Measurements from ENCODE around the gene CCDC18.
A peak's percentile ranks its signal among the peaks of the same experiment; 100 is the strongest.

CCDC18 gene

DNA sequence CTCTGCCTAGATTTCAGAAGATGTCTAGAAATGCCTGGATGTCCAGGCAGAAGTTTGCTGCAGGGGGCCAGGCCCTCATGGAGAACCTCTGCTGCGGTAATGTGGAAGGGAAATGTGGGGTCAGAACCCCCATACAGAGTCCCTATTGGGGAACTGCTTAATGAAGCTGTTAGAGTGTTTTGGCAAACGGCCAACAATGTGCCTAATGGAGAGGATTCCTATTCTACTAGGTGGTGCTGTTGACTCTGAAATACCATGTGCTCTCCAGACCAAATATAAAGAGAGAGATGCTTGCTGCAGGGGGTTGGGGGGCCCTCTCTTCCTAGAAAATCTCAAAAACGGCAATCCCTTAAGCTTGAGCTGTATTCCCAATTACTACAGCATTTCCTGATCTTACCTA, 108.0 kb downstream of the CCDC18 start:
- Histone ChIP-seq H3K36me3 (peaks cover 34% of the 10 kb centered on the region), H3K27me3 (no peaks in the 10 kb centered on the region), H4K20me1 (no peaks in the 10 kb centered on the region), H3K9ac (no peak overlapping the region), H3K4me1 (no peaks in the 10 kb centered on the region), H3K9me3 (peaks cover 37% of the 10 kb centered on the region), H3K4me2 (no peak overlapping the region), H3K27ac (no peak overlapping the region), H3K4me3 (no peak overlapping the region)
- TF ChIP-seq Cebpa-rat (IDR thresholded peaks at IDR 0.05) = no peak

DNA sequence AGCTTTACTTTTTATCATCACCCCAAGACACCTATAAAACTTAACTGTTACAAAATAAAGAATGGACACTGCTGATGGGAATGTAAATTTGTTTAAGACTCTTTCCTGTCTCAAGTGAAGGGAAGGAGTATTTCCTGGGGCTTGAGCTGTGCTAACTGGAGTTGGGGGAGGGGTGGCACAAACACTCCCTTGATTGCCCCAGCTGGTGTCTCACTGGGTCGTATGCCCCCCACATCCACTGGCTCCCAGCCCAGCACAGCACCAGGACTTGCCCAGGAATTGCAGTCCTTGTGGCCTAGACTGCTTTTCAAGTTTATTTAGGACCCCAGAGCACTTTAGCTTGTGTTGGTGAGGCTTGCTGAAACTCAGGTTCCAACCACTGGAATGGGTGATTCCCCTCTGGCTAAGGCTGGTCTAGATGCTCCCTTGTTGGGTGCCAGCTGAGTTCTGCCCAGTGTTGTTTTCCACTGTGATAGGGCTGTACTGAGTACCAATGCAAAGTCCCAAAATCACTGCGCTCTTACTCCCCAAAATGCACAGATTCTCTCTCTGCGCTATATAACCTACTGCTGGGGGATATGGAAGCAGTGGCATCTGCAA, 116.1 kb downstream of the CCDC18 start:
- H3K4me2 ChIP-seq = 0 out of 2 replicates have a peak overlapping the region, but pooled peaks have one; percentile 21
- no peak overlapping the region for H3K4me3 ChIP-seq
- no peak overlapping the region for H3K27ac ChIP-seq
- H3K36me3 ChIP-seq = no peaks in the 10 kb centered on the region
- peaks cover 9% of the 10 kb centered on the region; the same call in 1 of the 2 replicates for H3K4me1 ChIP-seq
- H3K27me3 ChIP-seq = no peaks in the 10 kb centered on the region
- H3K9me3 ChIP-seq = no peaks in the 10 kb centered on the region
- no peak for TF ChIP-seq Cebpa-rat (IDR thresholded peaks at IDR 0.05)
- H3K9ac ChIP-seq = no peak overlapping the region
- no peaks in the 10 kb centered on the region for H4K20me1 ChIP-seq

DNA sequence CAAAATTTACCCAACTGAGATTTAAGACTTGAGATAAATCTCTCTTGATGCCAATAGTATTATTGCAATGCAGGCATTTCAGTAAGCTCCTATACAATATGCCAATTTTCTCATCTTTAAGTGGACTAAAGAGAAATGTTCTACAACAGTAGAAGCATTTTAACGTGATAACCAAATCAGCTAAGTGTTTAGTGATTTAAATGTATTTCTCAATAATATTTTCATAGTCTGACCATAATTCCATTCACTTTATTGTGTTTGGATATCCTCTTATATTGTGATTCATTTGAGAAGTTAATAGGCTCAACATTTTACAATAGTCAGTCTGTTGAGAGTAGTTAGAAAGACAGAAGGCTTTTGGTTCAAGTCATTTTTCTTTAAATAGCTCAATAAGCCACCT, 120.6 kb downstream of the CCDC18 start:
- H3K4me3 ChIP-seq = no peak overlapping the region
- no peak for TF ChIP-seq Cebpa-rat (IDR thresholded peaks at IDR 0.05)
- no peak overlapping the region for H3K4me2 ChIP-seq
- no peaks in the 10 kb centered on the region for H4K20me1 ChIP-seq
- peaks cover 9% of the 10 kb centered on the region; the same call in 1 of the 2 replicates for H3K4me1 ChIP-seq
- no peaks in the 10 kb centered on the region for H3K9me3 ChIP-seq
- no peak overlapping the region for H3K27ac ChIP-seq
- no peaks in the 10 kb centered on the region for H3K36me3 ChIP-seq
- no peak overlapping the region for H3K9ac ChIP-seq
- H3K27me3 ChIP-seq = no peaks in the 10 kb centered on the region

DNA sequence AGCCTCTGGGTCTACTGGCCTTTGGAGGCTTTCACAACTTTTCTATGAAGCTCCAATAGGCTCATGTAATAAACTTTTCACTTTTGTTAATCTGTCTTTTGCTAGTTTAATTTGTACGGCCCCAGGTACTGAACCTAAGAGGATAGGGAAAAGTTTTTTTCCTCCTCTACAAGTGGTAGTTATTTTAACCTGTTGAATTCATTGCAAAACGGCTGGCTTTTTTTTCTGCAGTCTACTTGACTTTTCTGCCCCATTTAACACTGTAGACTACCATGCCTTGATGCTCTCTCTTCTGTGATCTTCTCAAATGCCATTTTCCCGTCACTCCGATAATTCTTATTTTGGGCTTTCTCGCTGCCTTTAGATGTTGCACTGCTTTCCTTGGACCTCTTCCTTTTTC, 121.6 kb downstream of the CCDC18 start:
- Histone ChIP-seq H3K36me3 (no peaks in the 10 kb centered on the region), H4K20me1 (no peaks in the 10 kb centered on the region), H3K9ac (no peak overlapping the region)

DNA sequence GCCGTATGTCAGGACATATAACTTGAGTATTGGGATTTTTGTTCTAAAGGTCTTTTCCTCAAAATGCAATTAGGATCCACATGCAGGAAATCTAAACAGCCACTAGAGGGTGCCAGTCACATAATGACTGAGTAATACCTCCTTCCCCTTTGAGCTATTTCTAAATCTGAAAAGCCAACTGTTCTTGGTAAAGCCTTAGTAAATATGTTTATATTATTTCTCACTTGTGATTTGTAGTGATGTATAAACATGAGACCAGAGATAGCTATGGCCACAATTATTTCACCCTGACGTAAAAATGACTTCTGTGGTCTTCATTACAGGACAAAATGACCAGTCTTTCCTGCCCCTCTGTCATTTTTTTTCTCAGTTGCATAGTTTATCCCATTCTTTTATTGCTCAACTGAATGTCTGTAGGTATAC, 124.2 kb downstream of the CCDC18 start:
- no peak for TF ChIP-seq Cebpa-rat (IDR thresholded peaks at IDR 0.05)
- no peak overlapping the region for H3K27ac ChIP-seq
- H3K4me2 ChIP-seq = no peak overlapping the region
- H3K27me3 ChIP-seq = no peaks in the 10 kb centered on the region
- H3K4me1 ChIP-seq = no peaks in the 10 kb centered on the region
- H4K20me1 ChIP-seq = no peaks in the 10 kb centered on the region
- no peaks in the 10 kb centered on the region for H3K36me3 ChIP-seq
- H3K9me3 ChIP-seq = no peaks in the 10 kb centered on the region
- no peak overlapping the region for H3K4me3 ChIP-seq
- no peak overlapping the region for H3K9ac ChIP-seq

More for the DNA sequence above, 121.6 kb downstream of the CCDC18 start:
- no peak overlapping the region for H3K27ac ChIP-seq
- H3K27me3 ChIP-seq = no peaks in the 10 kb centered on the region
- H3K4me1 ChIP-seq = 0 out of 2 replicates have a peak, but pooled peaks cover 1% of the 10 kb centered on the region
- H3K4me2 ChIP-seq = no peak overlapping the region
- no peak overlapping the region for H3K4me3 ChIP-seq
- no peaks in the 10 kb centered on the region for H3K9me3 ChIP-seq
- TF ChIP-seq Cebpa-rat (IDR thresholded peaks at IDR 0.05) = no peak

DNA sequence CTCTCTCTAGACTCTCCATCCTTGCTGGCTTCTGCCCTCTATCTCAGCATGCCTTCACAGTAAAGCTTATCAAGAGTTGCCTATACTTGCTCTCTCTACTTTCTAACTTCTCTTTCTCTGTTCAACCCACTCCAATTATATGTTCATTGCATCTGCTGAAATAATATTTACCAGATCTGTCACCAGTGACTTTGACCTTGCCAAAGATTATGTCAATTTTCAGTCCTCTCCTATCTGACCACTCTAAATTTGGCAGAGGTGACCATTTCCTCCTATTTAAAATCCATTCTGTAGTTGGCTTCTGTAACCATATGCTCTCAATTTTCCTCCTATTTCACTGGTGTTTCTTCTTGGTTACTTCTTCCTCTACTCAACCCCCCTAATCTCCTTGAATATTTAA, 126.4 kb downstream of the CCDC18 start:
- Histone ChIP-seq H3K4me1 (no peaks in the 10 kb centered on the region), H3K4me2 (no peak overlapping the region), H4K20me1 (no peaks in the 10 kb centered on the region), H3K27me3 (no peaks in the 10 kb centered on the region), H3K36me3 (no peaks in the 10 kb centered on the region), H3K9me3 (no peaks in the 10 kb centered on the region), H3K9ac (no peak overlapping the region), H3K4me3 (no peak overlapping the region), H3K27ac (no peak overlapping the region)
- no peak for TF ChIP-seq Cebpa-rat (IDR thresholded peaks at IDR 0.05)

DNA sequence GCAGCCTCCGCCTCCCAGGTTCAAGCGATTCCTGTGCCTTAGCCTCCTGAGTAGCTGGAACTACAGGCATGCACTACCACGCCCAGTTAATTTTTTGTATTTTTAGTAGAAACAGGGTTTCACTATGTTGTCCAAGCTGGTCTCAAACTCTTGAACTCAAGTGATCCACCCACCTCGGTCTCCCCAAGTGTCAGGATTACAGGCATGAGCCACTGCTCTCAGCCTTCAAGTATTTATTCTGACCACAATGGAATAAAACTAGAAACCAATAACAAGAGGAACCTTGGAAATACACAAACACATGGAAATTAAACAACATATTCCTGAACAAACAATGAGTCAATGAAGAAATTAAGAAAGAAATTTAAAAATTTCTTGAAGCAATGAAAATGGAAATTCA, 132.5 kb downstream of the CCDC18 start:
- peaks cover 9% of the 10 kb centered on the region for H3K4me1 ChIP-seq
- no peak for TF ChIP-seq Cebpa-rat (IDR thresholded peaks at IDR 0.05)
- H3K9me3 ChIP-seq = no peaks in the 10 kb centered on the region

DNA sequence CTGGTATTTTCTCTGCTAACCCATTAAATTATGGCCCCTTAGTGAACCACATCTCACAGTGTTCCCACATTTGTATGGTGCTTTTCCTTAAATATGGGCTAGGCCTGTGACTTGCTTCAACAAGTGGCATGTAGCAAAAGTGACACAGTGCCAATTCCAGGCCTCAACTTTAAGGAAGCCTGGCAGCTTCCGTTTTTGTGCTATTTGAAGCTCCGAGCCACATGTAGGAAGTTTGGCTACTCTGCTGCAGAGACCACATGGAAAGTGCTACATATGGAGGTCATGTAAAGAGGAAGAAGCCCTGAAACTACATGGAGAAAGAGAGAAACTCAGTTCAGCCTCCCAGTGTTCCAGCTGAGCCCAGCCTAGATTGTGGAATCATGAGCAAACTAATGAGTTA, 136.7 kb downstream of the CCDC18 start:
- Histone ChIP-seq H3K4me3 (no peak overlapping the region), H3K9ac (no peak overlapping the region), H4K20me1 (no peaks in the 10 kb centered on the region), H3K36me3 (no peaks in the 10 kb centered on the region), H3K27ac (no peak overlapping the region), H3K27me3 (no peaks in the 10 kb centered on the region), H3K9me3 (no peaks in the 10 kb centered on the region), H3K4me1 (peaks cover 9% of the 10 kb centered on the region), H3K4me2 (peak overlapping the region; percentile 36)
- no peak for TF ChIP-seq Cebpa-rat (IDR thresholded peaks at IDR 0.05)

More for the DNA sequence above, 132.5 kb downstream of the CCDC18 start:
- no peak overlapping the region for H3K9ac ChIP-seq
- H3K27me3 ChIP-seq = no peaks in the 10 kb centered on the region
- no peak overlapping the region for H3K4me2 ChIP-seq
- no peaks in the 10 kb centered on the region for H3K36me3 ChIP-seq
- H3K4me3 ChIP-seq = no peak overlapping the region
- H3K27ac ChIP-seq = no peak overlapping the region
- no peaks in the 10 kb centered on the region for H4K20me1 ChIP-seq

DNA sequence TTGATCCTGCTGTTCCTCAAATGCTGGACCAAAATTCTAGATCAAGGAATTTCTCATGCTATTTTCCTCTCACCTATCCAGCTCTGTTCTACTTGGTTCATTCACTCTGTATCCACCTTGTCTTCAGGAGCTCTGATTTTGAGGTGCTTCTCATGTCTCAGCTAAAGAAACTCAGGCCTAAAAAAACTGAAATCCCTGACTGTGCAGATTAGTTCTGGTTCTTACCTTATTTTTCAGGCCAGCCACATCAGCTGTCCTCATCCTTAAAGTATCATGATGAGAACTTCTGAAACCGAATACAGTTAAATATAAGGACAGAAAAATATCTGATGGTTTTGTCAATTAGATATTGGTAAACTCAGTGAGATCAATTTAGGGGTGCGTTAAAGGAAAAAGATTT, 137.4 kb downstream of the CCDC18 start:
- Histone ChIP-seq H3K27me3 (no peaks in the 10 kb centered on the region), H3K4me2 (no peak overlapping the region; the same call in 1 of the 2 replicates), H3K9me3 (no peaks in the 10 kb centered on the region), H4K20me1 (no peaks in the 10 kb centered on the region), H3K4me3 (no peak overlapping the region), H3K27ac (no peak overlapping the region), H3K9ac (no peak overlapping the region), H3K4me1 (peaks cover 9% of the 10 kb centered on the region), H3K36me3 (no peaks in the 10 kb centered on the region)
- TF ChIP-seq Cebpa-rat (IDR thresholded peaks at IDR 0.05) = no peak

DNA sequence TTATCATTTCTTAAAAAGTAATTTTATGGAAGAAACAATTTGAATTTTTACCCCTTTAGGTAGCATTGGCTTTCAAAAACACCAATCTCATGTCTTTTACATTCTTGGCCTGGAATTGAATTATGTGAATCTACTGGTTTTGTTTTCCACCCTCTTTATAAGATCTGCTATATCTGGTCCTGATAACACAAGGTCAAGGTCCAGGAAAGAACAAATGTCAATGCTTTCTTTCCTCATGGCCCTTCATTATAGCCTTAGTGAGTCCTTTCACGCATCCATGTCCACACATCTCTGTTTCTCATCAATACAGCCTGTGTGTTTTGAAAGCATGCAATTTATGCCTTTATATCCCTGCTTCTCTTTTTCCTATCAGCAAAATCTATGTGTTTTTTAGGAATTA, 141.2 kb downstream of the CCDC18 start:
- Histone ChIP-seq H3K4me2 (no peak overlapping the region), H3K27ac (no peak overlapping the region)

DNA sequence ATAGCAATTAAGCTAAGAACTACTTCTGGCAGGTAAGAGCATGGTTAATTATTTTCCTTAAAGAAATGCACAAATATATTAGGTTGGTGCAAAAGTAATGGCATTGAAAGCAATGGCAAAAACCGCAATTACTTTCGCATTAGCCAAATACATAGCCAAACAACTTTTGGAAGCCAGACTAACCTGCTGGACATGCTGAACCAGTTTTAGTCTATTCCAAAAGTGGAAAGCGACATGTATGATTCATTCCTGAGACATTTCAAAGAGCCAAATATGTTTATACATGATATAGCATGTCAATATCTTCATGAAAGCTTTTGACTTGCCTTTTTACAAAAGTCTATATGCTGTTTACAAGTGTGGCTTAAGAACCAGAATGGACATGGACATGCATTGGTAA, 141.8 kb downstream of the CCDC18 start:
- Histone ChIP-seq H3K36me3 (no peaks in the 10 kb centered on the region), H4K20me1 (no peaks in the 10 kb centered on the region), H3K27me3 (no peaks in the 10 kb centered on the region), H3K9ac (no peak overlapping the region), H3K4me3 (no peak overlapping the region), H3K4me1 (peaks cover 4% of the 10 kb centered on the region), H3K27ac (no peak overlapping the region), H3K9me3 (no peaks in the 10 kb centered on the region), H3K4me2 (no peak overlapping the region)
- TF ChIP-seq Cebpa-rat (IDR thresholded peaks at IDR 0.05) = no peak

More for the DNA sequence above, 141.2 kb downstream of the CCDC18 start:
- Histone ChIP-seq H3K36me3 (no peaks in the 10 kb centered on the region), H3K9ac (no peak overlapping the region), H4K20me1 (no peaks in the 10 kb centered on the region), H3K27me3 (no peaks in the 10 kb centered on the region), H3K4me1 (peaks cover 9% of the 10 kb centered on the region), H3K4me3 (no peak overlapping the region), H3K9me3 (no peaks in the 10 kb centered on the region)
- TF ChIP-seq Cebpa-rat (IDR thresholded peaks at IDR 0.05) = no peak

All from BLaER1 (cell line).